Stimulated activated memory B cell treated with anti-CD40 and anti-IgM and Interleukin-4, amounts not matched to agents 10 μg/mL and 1 μg/mL and 100 μg/mL, for 72 hours (primary cell): ENCODE measurements around the gene LZTS3.
"Not testable (repeated sequence)": the region's sequence is repeated elsewhere in the genome, so short reads cannot be mapped to it uniquely, and the experiment has no call there.

Experiments used
- ATAC-seq: fragments of 150-1000 bp; cut with Tn5 transposase; 2 replicates; pipeline ENCODE4 v1.10.0; 2021
- H3K27ac Mint-ChIP-seq: one replicate; pipeline ENCODE4 v1.8.0; 2022; ENCODE audit warnings: mild to moderate bottlenecking, mixed read lengths
- H3K27me3 Mint-ChIP-seq: one replicate; pipeline ENCODE4 v1.8.0; 2022; ENCODE audit warnings: mixed read lengths
- H3K36me3 Mint-ChIP-seq: one replicate; pipeline ENCODE4 v1.8.0; 2022; ENCODE audit warnings: mixed read lengths
- H3K4me1 Mint-ChIP-seq: one replicate; pipeline ENCODE4 v1.8.0; 2022; ENCODE audit warnings: mixed read lengths
- H3K4me3 Mint-ChIP-seq: one replicate; pipeline ENCODE4 v1.8.0; 2022; ENCODE audit warnings: mild to moderate bottlenecking, moderate library complexity, mixed read lengths
- H3K9me3 Mint-ChIP-seq: one replicate; pipeline ENCODE4 v1.8.0; 2022; ENCODE audit warnings: mixed read lengths

The LZTS3 gene

DNA sequence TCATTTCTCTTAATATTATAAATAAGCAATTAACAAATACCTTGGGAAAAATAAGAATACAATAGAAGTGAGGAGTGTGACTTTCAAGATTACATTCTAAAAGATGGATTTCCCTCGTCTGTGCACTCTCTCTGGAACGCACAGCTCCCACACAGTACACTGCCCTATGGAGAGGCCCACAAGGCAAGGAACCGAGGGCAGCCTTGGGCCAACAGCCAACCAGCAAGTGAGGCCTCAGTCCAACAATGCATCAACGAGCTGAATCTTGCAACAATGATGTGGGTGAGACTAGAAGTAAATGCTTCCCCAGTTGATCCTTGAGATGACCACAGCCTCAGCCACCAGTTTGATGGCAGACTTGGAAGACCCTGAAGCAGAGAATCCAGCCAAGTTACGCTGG is 54.3 kb downstream of the LZTS3 start:
- Mint-ChIP-seq H3K36me3 (peaks cover 50% of the 10 kb centered on the region), H3K4me1 (peaks cover 12% of the 10 kb centered on the region), H3K4me3 (no peak overlapping the region), H3K27ac (no peak overlapping the region), H3K27me3 (no peaks in the 10 kb centered on the region), H3K9me3 (peaks cover 3% of the 10 kb centered on the region)
- ATAC-seq: no peak

DNA sequence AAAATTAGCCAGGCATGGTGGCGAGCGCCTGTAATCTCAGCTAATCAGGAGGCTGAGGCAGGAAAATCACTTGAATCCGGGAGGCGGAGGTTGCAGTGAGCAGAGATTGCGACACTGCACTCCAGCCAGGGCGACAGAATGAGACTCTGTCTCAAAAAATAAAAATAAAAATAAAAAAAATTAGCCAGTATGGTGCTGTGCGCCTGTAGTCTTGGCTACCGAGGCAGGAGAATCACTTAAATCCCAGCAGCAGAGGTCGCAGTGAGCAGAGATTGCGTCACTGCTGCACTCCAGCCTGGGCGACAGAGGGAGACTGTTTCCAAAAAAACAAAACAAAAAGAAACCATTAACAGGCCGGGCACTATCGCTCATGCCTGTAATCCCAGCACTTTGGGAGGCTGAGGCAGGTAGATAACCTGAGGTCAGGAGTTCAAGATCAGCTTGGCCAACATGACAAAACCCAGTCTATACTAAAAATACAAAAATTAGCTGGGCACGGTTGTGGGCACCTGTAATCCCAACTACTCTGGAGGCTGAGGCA is 55.4 kb downstream of the LZTS3 start:
- H3K27ac Mint-ChIP-seq, ATAC-seq, H3K9me3 Mint-ChIP-seq: not testable (repeated sequence)

DNA sequence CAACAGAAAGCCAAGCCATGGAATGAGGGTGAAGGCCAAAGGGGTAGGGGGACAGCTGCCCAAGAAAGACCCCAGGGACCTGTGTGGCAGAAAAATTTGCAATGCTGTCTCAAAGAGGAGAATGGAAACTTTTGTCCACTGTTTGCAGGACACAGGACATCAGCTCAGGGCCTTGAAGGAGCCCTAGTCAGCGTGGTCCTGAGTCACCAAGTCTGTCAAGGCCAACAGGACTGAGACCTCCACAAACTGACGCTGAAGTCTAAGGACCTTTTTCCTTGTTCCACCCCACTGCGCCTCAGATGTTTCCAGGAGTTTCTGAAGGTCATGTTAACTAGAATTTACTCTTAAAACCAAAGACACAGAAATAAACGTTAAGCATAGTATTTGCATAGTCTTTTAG is 57.0 kb downstream of the LZTS3 start:
- Mint-ChIP-seq H3K4me1 (peaks cover 16% of the 10 kb centered on the region), H3K4me3 (no peak overlapping the region), H3K27me3 (no peaks in the 10 kb centered on the region), H3K27ac (no peak overlapping the region), H3K36me3 (peaks cover 50% of the 10 kb centered on the region), H3K9me3 (no peaks in the 10 kb centered on the region)
- no peak for ATAC-seq

More for the DNA sequence above, 55.4 kb downstream of the LZTS3 start:
- H3K4me3 Mint-ChIP-seq, H3K27me3 Mint-ChIP-seq: not testable (repeated sequence)
- H3K36me3 Mint-ChIP-seq: peaks cover 51% of the 10 kb centered on the region
- peaks cover 16% of the 10 kb centered on the region for H3K4me1 Mint-ChIP-seq

DNA sequence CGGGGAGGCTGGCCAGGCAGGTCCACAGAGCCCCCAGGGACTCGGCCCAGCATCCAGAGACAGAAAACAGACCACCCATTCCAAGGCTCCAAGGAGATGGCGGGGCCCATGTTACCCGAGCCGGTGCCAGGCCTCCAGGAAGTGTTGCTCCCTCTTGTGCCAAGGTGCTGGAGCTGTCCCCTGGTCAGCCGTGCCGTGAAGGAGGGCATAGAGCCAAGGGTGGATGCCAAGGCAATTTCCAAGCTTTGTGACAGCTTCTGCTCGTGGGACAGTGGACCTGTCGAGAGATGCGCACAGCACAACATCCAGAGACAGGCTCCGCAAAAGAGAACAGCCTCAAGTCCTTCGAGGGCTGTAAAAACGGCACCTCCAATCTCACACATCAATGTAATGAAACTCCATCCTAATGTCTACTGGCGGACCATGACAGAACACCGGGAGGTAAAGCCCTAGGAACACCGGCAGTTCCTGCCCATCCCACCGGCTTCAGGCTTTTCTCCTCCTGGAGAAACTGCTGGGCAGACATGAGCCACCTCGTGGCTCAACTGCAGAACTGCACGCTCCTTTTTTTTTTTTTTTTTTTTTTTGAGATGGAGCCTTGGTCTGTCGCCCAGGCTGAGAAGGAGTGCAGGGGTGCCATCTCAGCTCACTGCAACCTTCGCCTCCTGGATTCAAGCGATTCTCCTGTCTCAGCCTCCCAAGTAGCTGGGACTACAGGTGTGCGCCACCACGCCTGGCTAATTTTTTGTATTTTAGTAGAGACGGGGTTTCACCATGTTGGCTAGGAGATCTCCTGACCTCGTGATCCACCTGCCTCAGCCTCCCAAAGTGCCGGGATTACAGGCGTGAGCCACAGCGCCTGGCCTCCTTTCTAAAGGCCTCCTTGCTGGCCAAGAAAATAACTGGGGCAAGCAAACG is 57.9 kb downstream of the LZTS3 start:
- ATAC-seq: no peak
- Mint-ChIP-seq H3K36me3 (peaks cover 50% of the 10 kb centered on the region), H3K9me3 (no peaks in the 10 kb centered on the region), H3K4me1 (peaks cover 16% of the 10 kb centered on the region), H3K27ac (no peak overlapping the region), H3K27me3 (no peaks in the 10 kb centered on the region), H3K4me3 (no peak overlapping the region)
